ACC112 (cell line): ENCODE data around the gene EXD3.

Experiments used
- H2AFZ ChIP-seq: fragments of 200-600 bp; sonication (generic); one replicate; pipeline ENCODE4 v1.6.0; 2017; ENCODE audit warnings: antibody characterized with exemption, low read length; ENCODE audit not compliant: unreplicated experiment
- H3K27ac ChIP-seq: fragments of 200-600 bp; sonication (generic); 2 replicates; pipeline ENCODE4 v1.5.1; 2014; ENCODE audit warnings: low read depth, mild to moderate bottlenecking, antibody characterized with exemption, low read length, moderate library complexity
- H3K27me3 ChIP-seq: fragments of 200-600 bp; sonication (generic); 2 replicates; pipeline ENCODE4 v1.6.1; 2014; ENCODE audit warnings: mild to moderate bottlenecking, antibody characterized with exemption, low read length, moderate library complexity, mixed read lengths; ENCODE audit not compliant: insufficient read depth
- H3K36me3 ChIP-seq: fragments of 200-600 bp; sonication (generic); 2 replicates; pipeline ENCODE4 v1.6.1; 2016; ENCODE audit warnings: mild to moderate bottlenecking, antibody characterized with exemption, low read length, moderate library complexity, mixed read lengths; ENCODE audit not compliant: insufficient read depth
- H3K4me1 ChIP-seq: fragments of 200-600 bp; sonication (generic); one replicate; pipeline ENCODE4 v1.6.1; 2016; ENCODE audit warnings: low read length, mixed read lengths; ENCODE audit not compliant: insufficient read depth, unreplicated experiment, control insufficient read depth
- H3K4me3 ChIP-seq: fragments of 200-600 bp; sonication (generic); 2 replicates; pipeline ENCODE4 v1.5.1; 2014; ENCODE audit warnings: mild to moderate bottlenecking, low read depth, low read length
- H3K79me2 ChIP-seq: fragments of 200-600 bp; sonication (generic); one replicate; pipeline ENCODE4 v1.6.0; 2016; ENCODE audit warnings: low read length; ENCODE audit not compliant: control insufficient read depth, unreplicated experiment, insufficient read depth

EXD3 gene

DNA sequence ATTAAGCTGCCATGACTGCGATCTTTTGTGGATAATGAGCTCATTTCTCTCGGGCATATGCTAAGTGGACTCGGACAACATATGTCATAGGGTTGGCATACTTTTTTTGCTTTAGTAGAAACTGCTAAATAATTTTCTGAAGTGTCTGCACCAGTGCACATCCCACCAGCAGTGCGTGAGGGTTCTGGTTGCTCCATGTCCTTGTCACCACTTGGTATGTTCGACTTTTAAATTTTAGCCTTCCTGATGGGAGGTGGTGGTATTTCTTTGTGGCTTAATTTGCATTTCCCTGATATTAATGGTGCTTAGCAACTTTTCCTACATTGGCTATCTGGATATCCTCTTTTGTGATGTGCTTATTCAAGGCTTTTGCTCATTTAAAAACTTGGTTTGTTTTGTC is 63.1 kb downstream of the EXD3 start:
- H3K27ac ChIP-seq: no peak overlapping the region
- no peaks in the 10 kb centered on the region for H3K27me3 ChIP-seq
- no peak overlapping the region for H3K4me3 ChIP-seq
- no peak overlapping the region for H2AFZ ChIP-seq
- H3K36me3 ChIP-seq: no peaks in the 10 kb centered on the region
- H3K4me1 ChIP-seq: no peaks in the 10 kb centered on the region
- H3K79me2 ChIP-seq: no peaks in the 10 kb centered on the region

DNA sequence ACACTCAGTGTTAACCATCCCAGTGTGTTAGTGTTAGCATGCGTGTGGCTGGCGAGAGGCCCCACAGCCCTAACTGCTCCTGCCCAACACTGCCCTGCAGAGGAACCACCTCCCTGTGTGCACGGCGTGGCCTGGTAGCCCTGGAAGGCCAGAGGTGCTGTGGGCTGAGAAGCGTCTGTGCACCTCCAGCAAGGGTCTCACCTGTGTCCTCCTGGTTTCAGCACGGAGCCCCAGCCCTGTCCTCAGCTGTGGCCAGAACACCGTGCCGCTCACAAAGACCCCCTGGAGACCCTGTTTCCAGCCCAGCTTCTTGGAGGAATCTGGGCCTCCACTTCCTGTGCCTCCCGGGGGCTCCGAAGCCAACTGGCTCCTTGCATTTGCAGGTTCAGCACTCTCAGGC is 64.8 kb downstream of the EXD3 start:
- no peaks in the 10 kb centered on the region for H3K79me2 ChIP-seq
- H3K27me3 ChIP-seq: no peaks in the 10 kb centered on the region
- no peak overlapping the region for H3K4me3 ChIP-seq
- H2AFZ ChIP-seq: no peak overlapping the region
- no peak overlapping the region for H3K27ac ChIP-seq
- no peaks in the 10 kb centered on the region for H3K4me1 ChIP-seq
- H3K36me3 ChIP-seq: no peaks in the 10 kb centered on the region

DNA sequence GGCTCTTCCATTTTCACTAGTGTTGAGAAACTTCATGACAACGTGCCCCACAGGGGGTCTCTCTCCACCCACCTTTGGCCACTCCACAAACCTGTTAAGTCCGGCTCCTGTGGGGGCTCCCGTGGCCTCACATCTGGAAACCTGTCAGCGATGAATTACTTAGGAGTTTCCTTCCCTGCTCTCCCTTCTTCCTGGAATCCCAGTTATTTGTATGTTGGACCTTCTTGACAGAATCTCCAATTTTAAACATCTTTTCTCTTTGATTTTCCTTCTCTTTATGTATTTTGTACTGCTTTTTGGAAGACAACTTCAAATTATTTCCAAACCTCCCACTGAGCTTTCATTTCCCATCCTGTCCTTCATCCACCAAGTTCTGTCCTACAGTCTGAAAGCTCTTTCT is 65.8 kb downstream of the EXD3 start:
- no peaks in the 10 kb centered on the region for H3K27me3 ChIP-seq
- no peak overlapping the region for H3K4me3 ChIP-seq
- no peak overlapping the region for H2AFZ ChIP-seq
- H3K36me3 ChIP-seq: no peaks in the 10 kb centered on the region
- no peak overlapping the region for H3K27ac ChIP-seq
- no peaks in the 10 kb centered on the region for H3K4me1 ChIP-seq
- no peaks in the 10 kb centered on the region for H3K79me2 ChIP-seq

DNA sequence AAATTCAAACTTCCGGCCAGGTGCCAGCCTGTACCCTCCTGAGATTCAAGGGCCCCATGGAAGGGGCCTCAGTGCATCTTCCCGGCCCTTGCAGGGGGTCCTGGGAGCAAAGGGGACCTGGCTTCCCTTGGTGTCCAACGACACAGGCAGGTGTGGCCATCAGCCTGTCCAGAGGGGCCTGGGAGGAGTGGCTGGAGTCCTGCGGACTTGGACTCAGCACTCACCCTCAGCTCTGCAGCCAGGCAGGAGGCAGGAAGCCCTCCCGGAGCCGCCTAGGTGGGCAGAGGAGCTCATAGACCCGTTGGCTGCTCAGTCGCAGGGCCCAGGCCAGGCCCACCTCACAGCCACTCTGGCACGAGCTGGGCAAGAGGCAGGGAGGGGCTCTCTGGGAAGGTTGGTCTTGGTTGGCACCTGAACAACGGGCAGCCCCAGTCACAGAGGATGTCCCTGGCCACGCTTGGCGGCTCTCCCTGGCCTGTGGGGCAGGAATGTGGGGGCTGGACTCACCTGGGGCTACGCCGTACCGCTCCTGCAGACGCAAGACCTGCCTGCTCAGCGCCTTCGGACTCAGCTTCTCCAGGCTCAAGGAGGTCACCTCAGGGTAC is 67.1 kb downstream of the EXD3 start:
- Histone ChIP-seq H3K4me1 (no peaks in the 10 kb centered on the region), H3K27ac (no peak overlapping the region), H2AFZ (no peak overlapping the region), H3K27me3 (no peaks in the 10 kb centered on the region), H3K79me2 (no peaks in the 10 kb centered on the region), H3K4me3 (no peak overlapping the region), H3K36me3 (no peaks in the 10 kb centered on the region)

DNA sequence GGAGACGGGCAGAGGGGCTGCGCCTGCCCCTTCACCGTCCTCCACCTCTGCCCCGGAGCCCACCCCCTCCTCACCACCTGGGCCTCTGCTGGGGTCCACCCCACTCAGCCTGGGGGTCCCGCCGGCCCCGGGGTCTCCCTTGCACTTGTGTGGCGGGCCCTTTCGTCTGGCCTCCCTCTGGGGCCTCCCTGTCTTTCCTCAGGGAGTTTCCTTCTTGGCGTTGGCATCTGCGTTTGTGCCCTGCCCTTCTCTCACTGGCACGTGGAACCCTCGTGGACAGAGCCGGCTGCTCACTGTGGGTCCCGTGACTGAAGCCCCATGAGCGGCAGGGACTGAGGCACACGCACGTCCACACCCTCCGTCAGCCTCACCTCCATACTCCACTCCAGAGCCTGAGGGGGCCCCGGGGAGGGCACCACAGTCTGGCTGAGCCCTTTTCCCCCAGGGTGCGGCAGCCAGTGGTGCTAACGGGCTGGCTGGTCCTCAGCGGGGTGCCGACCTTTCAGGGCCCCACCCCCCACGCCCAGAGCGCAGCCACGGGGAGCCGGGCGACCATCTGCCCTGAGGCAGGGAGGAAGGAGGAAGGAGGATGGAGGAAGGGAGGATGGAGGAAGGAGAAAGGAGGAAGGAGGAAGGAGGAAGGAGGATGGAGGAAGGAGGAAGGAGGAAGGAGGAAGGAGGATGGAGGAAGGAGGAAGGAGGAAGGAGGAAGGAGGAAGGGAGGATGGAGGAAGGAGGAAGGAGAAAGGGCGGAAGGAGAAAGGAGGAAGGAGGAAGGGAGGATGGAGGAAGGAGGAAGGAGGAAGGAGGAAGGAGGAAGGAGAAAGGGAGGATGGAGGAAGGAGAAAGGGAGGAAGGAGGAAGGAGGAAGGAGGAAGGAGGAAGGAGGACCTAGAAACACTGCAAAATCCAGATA is 67.9 kb downstream of the EXD3 start:
- no peaks in the 10 kb centered on the region for H3K36me3 ChIP-seq
- H3K79me2 ChIP-seq: no peaks in the 10 kb centered on the region
- H3K27me3 ChIP-seq: no peaks in the 10 kb centered on the region
- H2AFZ ChIP-seq: no peak overlapping the region
- no peaks in the 10 kb centered on the region for H3K4me1 ChIP-seq
- H3K4me3 ChIP-seq: no peak overlapping the region
- H3K27ac ChIP-seq: no peak overlapping the region

DNA sequence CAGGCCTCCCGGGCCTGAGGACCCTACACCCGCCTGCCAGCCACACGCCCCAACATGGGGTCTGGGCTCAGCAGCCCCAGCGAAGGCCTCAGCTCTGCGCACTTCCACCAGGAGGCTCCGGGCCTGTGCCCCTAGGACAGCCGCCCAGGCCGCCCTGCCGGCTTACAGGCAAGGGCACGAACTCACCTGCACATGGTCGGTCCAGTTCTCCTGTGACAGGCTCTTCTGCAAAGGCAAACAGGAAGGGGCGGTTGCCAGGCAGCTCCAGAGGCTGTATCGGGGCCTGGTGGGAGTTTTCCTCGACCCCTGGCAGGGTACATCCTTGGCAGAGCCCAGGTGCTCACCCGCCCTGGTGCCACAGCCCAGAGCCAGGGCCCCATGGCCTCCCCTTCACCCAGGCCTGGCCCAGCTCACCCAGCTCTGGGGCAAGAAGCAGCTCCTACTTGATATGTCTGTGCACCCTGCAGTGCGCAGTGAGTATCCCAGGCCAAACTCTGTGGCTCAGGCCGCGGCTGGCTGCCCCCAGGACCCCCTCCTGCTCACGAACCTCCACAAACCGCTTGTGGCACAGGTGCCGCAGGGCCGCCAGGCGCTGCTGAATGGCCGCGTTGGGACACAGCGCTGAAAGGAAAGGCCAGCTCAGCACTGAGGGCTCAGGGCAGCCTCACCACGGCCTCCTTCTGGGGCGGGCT is 68.7 kb downstream of the EXD3 start:
- Histone ChIP-seq H3K36me3 (no peaks in the 10 kb centered on the region), H2AFZ (no peak overlapping the region), H3K27me3 (no peaks in the 10 kb centered on the region), H3K27ac (no peak overlapping the region), H3K4me3 (no peak overlapping the region), H3K4me1 (no peaks in the 10 kb centered on the region), H3K79me2 (no peaks in the 10 kb centered on the region)

DNA sequence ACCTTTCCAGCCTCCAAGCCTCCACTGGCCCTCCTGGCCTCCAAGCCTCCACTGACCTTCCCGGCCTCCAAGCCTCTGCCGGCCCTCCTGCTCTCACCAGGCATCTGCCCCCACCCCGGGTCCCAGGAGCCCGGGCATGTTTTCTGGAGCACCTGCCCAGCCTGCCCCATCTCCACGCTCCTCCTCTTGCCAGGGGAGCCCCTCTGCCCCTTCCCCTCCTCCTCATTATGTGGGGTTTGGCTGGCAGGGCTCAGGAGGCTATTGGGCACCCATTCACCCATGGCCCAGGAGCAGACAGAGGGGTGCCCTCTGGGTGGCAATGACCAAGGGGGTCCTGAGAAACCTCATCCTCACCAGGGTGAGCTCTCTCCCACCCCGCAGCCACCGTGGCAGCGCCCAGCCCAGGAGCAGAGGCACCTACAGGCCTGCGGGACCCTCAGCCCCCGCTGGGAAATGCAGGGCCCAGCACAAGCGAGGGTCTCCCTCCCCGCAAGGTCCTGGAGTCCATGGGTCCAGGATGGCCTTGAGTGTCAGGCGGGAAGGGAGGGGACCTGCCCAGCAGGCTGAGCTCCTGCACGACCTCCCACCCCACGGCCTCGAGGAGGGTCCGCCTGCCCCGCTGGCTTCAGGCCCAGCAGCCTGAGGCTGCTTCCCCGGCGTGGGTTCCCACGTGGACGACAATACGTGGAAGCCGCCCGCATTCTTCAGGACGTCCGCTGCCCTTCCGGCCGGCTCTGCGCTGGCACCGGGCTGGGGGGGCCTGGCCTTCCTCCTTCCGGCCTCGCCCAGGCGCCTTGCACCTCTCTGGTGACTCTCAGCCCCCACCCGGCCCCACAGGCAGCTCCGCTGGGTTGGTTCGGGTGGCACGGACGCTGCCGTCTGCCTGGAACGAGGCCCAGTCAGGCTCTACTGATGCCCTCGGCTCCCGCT is 69.5 kb downstream of the EXD3 start:
- H3K36me3 ChIP-seq: no peaks in the 10 kb centered on the region
- H2AFZ ChIP-seq: no peak overlapping the region
- no peak overlapping the region for H3K4me3 ChIP-seq
- H3K79me2 ChIP-seq: no peaks in the 10 kb centered on the region
- no peak overlapping the region for H3K27ac ChIP-seq
- no peaks in the 10 kb centered on the region for H3K27me3 ChIP-seq
- H3K4me1 ChIP-seq: no peaks in the 10 kb centered on the region

DNA sequence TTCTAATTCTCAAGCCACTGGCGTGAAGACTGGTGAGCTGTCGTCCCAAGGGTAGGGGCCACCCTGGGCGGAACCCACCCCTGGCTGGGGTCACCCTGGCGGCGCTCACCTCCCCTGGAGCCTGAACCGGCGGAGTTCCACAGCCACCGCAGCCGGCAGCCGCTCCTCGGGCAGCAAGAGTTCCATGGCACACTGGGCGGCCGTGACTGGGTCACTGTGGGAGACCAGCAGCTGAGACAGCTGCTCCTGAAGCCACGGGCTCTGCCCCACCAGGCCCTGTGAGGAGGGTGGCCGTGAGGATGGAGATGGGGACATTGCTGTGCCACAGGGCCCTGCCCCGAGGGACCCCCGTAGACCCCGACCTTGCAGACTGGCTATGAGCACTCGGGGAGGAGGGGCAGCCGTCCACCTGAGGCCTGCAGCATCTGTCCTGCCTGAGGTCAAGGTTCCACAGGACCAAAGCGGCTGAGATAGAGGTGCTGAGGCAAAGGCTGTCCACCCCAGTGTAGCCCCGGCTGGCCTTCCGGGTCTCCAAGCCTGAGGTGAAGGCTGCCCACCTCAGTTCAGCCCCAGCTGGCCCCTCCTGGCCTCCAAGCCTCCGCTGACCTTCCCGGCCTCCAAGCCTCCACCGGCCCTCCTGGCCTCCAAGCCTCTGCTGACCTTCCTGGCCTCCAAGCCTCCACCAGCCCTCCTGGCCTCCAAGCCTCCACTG is 70.3 kb downstream of the EXD3 start:
- Histone ChIP-seq H3K4me3 (no peak overlapping the region), H3K79me2 (no peaks in the 10 kb centered on the region), H3K27ac (no peak overlapping the region), H3K36me3 (no peaks in the 10 kb centered on the region), H3K4me1 (no peaks in the 10 kb centered on the region), H2AFZ (no peak overlapping the region), H3K27me3 (no peaks in the 10 kb centered on the region)

DNA sequence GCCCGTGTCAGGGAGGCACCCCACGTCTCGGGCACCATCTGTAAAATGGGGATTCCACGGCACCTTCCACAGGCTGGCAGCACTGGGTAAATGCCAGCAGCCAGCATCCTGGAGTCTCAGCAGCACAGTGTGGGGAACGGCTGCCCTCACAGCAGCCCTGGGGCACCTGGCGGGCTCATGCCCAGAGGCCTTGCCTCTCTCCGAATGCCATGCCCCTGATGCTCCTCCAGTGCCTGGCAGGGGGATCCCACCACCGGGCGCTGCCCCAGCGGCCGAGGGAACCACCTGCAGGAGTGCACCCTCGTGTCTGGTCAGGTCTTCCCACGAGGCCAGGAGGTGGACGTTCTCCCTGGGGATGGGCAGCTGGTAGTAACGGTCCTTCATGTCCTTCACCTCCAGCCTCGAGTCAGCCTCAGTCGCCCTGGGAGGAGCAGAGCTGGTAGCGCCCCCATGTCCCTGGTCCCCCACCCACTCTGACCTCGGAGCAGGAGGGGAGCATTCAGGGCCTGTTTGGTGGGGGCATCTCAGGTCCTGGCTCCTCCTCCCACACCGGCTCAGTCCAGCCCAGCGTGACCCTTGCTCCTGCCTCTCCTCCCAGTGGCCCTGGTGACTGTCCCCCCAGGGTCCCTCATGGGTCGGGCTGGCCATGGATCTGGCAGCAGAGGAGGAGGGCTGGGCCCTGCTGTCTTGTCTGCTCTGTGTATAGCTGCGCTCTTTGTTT is 71.0 kb downstream of the EXD3 start:
- no peak overlapping the region for H2AFZ ChIP-seq

More for the DNA sequence above, 71.0 kb downstream of the EXD3 start:
- H3K27me3 ChIP-seq: no peaks in the 10 kb centered on the region
- H3K79me2 ChIP-seq: no peaks in the 10 kb centered on the region
- no peaks in the 10 kb centered on the region for H3K36me3 ChIP-seq
- H3K4me1 ChIP-seq: no peaks in the 10 kb centered on the region
- no peak overlapping the region for H3K27ac ChIP-seq
- H3K4me3 ChIP-seq: no peak overlapping the region
